GM18526 (cell line): Measurements from ENCODE around the gene POFUT2.

ENCODE experiments used
- POLR2A ChIP-seq: IDR thresholded peaks from 3 replicates; pipeline ENCODE4 v1.6.1; 2011; ENCODE audit not compliant: insufficient read length; ENCODE audit errors: extremely low read depth

The POFUT2 gene

GRCh38 chr21:45306453-45306831, 18.7 kb upstream of the POFUT2 start:
- TF ChIP-seq POLR2A, result no peak

- TF ChIP-seq POLR2A, result no peak
Observed at GRCh38 chr21:45305836-45306235, 18.1 kb upstream of the POFUT2 start.

- no peak for TF ChIP-seq POLR2A
Observed at GRCh38 chr21:45304945-45305344, 17.2 kb upstream of the POFUT2 start.

- TF ChIP-seq POLR2A, result no peak
Observed at GRCh38 chr21:45304476-45304830, 16.8 kb upstream of the POFUT2 start.

- no peak for TF ChIP-seq POLR2A
Observed at GRCh38 chr21:45303751-45304475, 16.2 kb upstream of the POFUT2 start.

GRCh38 chr21:45303091-45303615, 15.5 kb upstream of the POFUT2 start:
- no peak for TF ChIP-seq POLR2A

- TF ChIP-seq POLR2A, result no peak
Observed at GRCh38 chr21:45302082-45303061, 14.7 kb upstream of the POFUT2 start.

- TF ChIP-seq POLR2A, result no peak
Observed at GRCh38 chr21:45301521-45302081, 13.9 kb upstream of the POFUT2 start.

- TF ChIP-seq POLR2A, result no peak
Observed at GRCh38 chr21:45300786-45301520, 13.3 kb upstream of the POFUT2 start.

GRCh38 chr21:45299864-45300785, 12.4 kb upstream of the POFUT2 start:
- no peak for TF ChIP-seq POLR2A

GRCh38 chr21:45299026-45299863, 11.6 kb upstream of the POFUT2 start:
- TF ChIP-seq POLR2A, result no peak

- TF ChIP-seq POLR2A, result no peak
Observed at GRCh38 chr21:45297869-45298268, 10.2 kb upstream of the POFUT2 start.

GRCh38 chr21:45297329-45297728, 9.6 kb upstream of the POFUT2 start:
- no peak for TF ChIP-seq POLR2A
